Measurements from ENCODE around the gene BMF.

BMF gene

GRCh38 chr15:40044717-40045571 is 63.7 kb downstream of the BMF start:
- peak overlapping the region; percentile 74 for H3K27ac Mint-ChIP-seq
- H3K4me3 Mint-ChIP-seq, result peak overlapping the region; percentile 19
- H3K4me1 Mint-ChIP-seq, result peaks cover 84% of the 10 kb centered on the region
- no peaks in the 10 kb centered on the region for H3K27me3 Mint-ChIP-seq
- DNase-seq, result peak; percentile 89
- H3K36me3 Mint-ChIP-seq, result peaks cover 21% of the 10 kb centered on the region
- no peaks in the 10 kb centered on the region for H3K9me3 Mint-ChIP-seq
- CTCF ChIA-PET, result interaction anchor here (0.7 to 8.4 kb wide), 36 partner anchors 8 to 292 kb away, joined by 3 to 255 read pairs (median 4); partner anchors contain the start of genes BMF and BUB1B

- Mint-ChIP-seq H3K36me3 (peaks cover 18% of the 10 kb centered on the region), H3K9me3 (no peaks in the 10 kb centered on the region), H3K27ac (no peak overlapping the region), H3K4me1 (peaks cover 77% of the 10 kb centered on the region), H3K4me3 (no peak overlapping the region), H3K27me3 (no peaks in the 10 kb centered on the region)
- no peak for DNase-seq
- CTCF ChIA-PET, result interaction anchor here (1.0 to 8.4 kb wide), 6 partner anchors 8 to 234 kb away, joined by 3 to 255 read pairs (median 4); partner anchors contain the start of genes BMF and BUB1B
Observed at GRCh38 chr15:40043927-40044716, 64.6 kb downstream of the BMF start.

GRCh38 chr15:40042791-40043320 is 65.8 kb downstream of the BMF start:
- Mint-ChIP-seq H3K4me3 (no peak overlapping the region), H3K36me3 (peaks cover 24% of the 10 kb centered on the region), H3K4me1 (peaks cover 70% of the 10 kb centered on the region), H3K9me3 (no peaks in the 10 kb centered on the region), H3K27ac (no peak overlapping the region), H3K27me3 (no peaks in the 10 kb centered on the region)
- CTCF ChIA-PET, result interaction anchor here (1.7 to 8.4 kb wide), 3 partner anchors 62 to 230 kb away, joined by 4 to 255 read pairs (median 172); partner anchors contain the start of genes BMF and BUB1B
- no peak for DNase-seq

- Mint-ChIP-seq H3K27me3 (no peaks in the 10 kb centered on the region), H3K36me3 (peaks cover 33% of the 10 kb centered on the region), H3K27ac (peak overlapping the region; percentile 90), H3K4me1 (peaks cover 65% of the 10 kb centered on the region), H3K4me3 (peak overlapping the region; percentile 95), H3K9me3 (no peaks in the 10 kb centered on the region)
- CTCF ChIA-PET, result interaction anchor here (0.8 to 4.0 kb wide), 8 partner anchors 11 to 355 kb away, joined by 3 to 34 read pairs (median 4); partner anchors contain the start of gene PLCB2
- DNase-seq, result no peak
Observed at GRCh38 chr15:40040770-40041169, 67.9 kb downstream of the BMF start.

GRCh38 chr15:40040293-40040635 is 68.4 kb downstream of the BMF start:
- CTCF ChIA-PET, result interaction anchor here (1.0 to 4.0 kb wide), 9 partner anchors 11 to 355 kb away, joined by 3 to 34 read pairs (median 4); partner anchors contain the start of gene PLCB2
- Mint-ChIP-seq H3K9me3 (no peaks in the 10 kb centered on the region), H3K27ac (peak overlapping the region; percentile 90), H3K36me3 (peaks cover 35% of the 10 kb centered on the region), H3K4me1 (peaks cover 60% of the 10 kb centered on the region), H3K27me3 (no peaks in the 10 kb centered on the region), H3K4me3 (peak overlapping the region; percentile 95)
- no peak for DNase-seq

- DNase-seq, result peak; percentile 96
- H3K9me3 Mint-ChIP-seq, result no peaks in the 10 kb centered on the region
- H3K4me1 Mint-ChIP-seq, result peaks cover 49% of the 10 kb centered on the region
- CTCF ChIA-PET, result interaction anchor here (0.6 to 4.0 kb wide), 14 partner anchors 10 to 1742 kb away, joined by 3 to 34 read pairs (median 3); partner anchors contain the start of gene EIF2AK4
- H3K27me3 Mint-ChIP-seq, result no peaks in the 10 kb centered on the region
- H3K27ac Mint-ChIP-seq, result peak within 1 kb of the TSS; percentile 95
- H3K36me3 Mint-ChIP-seq, result peaks cover 42% of the 10 kb centered on the region
- peak within 1 kb of the TSS; percentile 95 for H3K4me3 Mint-ChIP-seq
Observed at GRCh38 chr15:40038638-40039543, 69.8 kb downstream of the BMF start, which contains the start of gene SRP14. Gene SRP14, minus strand, starts transcription at chr15:40039181. Its CDS starts 65 bp downstream, at chr15:40039116.

GRCh38 chr15:40038275-40038637 is 70.4 kb downstream of the BMF start:
- CTCF ChIA-PET, result interaction anchor here (0.6 to 4.0 kb wide), 6 partner anchors 67 to 1742 kb away, joined by 3 to 34 read pairs (median 4); no protein-coding TSS in a partner anchor
- Mint-ChIP-seq H3K36me3 (peaks cover 42% of the 10 kb centered on the region), H3K27ac (peak overlapping the region; percentile 95), H3K4me3 (peak overlapping the region; percentile 95), H3K27me3 (no peaks in the 10 kb centered on the region), H3K9me3 (no peaks in the 10 kb centered on the region), H3K4me1 (peaks cover 48% of the 10 kb centered on the region)
- no peak for DNase-seq
